ENCODE measurements around the gene CD72.
"Not testable (repeated sequence)": the region's sequence is repeated elsewhere in the genome, so short reads cannot be mapped to it uniquely, and the experiment has no call there.

The CD72 gene

GRCh38 chr9:35635730-35636129, 17.5 kb upstream of the CD72 start:
- H3K4me1 ChIP-seq (ENCODE audit: control insufficient read depth, insufficient read depth, low read length) = no peaks in the 10 kb centered on the region
- H3K9ac ChIP-seq (ENCODE audit: low read depth, low read length) = no peak overlapping the region
- H3K36me3 ChIP-seq (ENCODE audit: insufficient read depth, low read length) = no peaks in the 10 kb centered on the region
- H3K4me3 ChIP-seq (ENCODE audit: low read length) = no peak overlapping the region
- no peaks in the 10 kb centered on the region for H3K27me3 ChIP-seq (ENCODE audit: control insufficient read depth, insufficient read depth, low read length)
- no peaks in the 10 kb centered on the region for H3K9me3 ChIP-seq (replicated peaks; ENCODE audit: low read length)
- H3K4me2 ChIP-seq (ENCODE audit: low read length) = no peak overlapping the region

- Histone ChIP-seq H3K4me1 (ENCODE audit: control insufficient read depth, insufficient read depth, low read length) (no peaks in the 10 kb centered on the region), H3K36me3 (ENCODE audit: insufficient read depth, low read length) (no peaks in the 10 kb centered on the region), H3K4me3 (ENCODE audit: low read length) (no peak overlapping the region), H3K9me3 (replicated peaks; ENCODE audit: low read length) (no peaks in the 10 kb centered on the region), H3K9ac (ENCODE audit: low read depth, low read length) (no peak overlapping the region), H3K4me2 (ENCODE audit: low read length) (no peak overlapping the region), H3K27me3 (ENCODE audit: control insufficient read depth, insufficient read depth, low read length) (no peaks in the 10 kb centered on the region)
Measured at GRCh38 chr9:35629597-35629996, 11.4 kb upstream of the CD72 start.

GRCh38 chr9:35628389-35628991, 10.3 kb upstream of the CD72 start:
- no peak overlapping the region for H3K4me2 ChIP-seq (ENCODE audit: low read length)
- H3K9ac ChIP-seq (ENCODE audit: low read depth, low read length) = no peak overlapping the region
- H3K27me3 ChIP-seq (ENCODE audit: control insufficient read depth, insufficient read depth, low read length) = no peaks in the 10 kb centered on the region

GRCh38 chr9:35627575-35627974, 9.4 kb upstream of the CD72 start:
- Histone ChIP-seq H3K36me3 (ENCODE audit: insufficient read depth, low read length) (no peaks in the 10 kb centered on the region), H3K4me3 (ENCODE audit: low read length) (no peak overlapping the region), H3K9ac (ENCODE audit: low read depth, low read length) (no peak overlapping the region), H3K9me3 (replicated peaks; ENCODE audit: low read length) (no peaks in the 10 kb centered on the region), H3K4me2 (ENCODE audit: low read length) (no peak overlapping the region), H3K27me3 (ENCODE audit: control insufficient read depth, insufficient read depth, low read length) (no peaks in the 10 kb centered on the region), H3K4me1 (ENCODE audit: control insufficient read depth, insufficient read depth, low read length) (no peaks in the 10 kb centered on the region)

More at GRCh38 chr9:35628389-35628991, 10.3 kb upstream of the CD72 start:
- Histone ChIP-seq H3K4me3 (ENCODE audit: low read length) (no peak overlapping the region), H3K4me1 (ENCODE audit: control insufficient read depth, insufficient read depth, low read length) (no peaks in the 10 kb centered on the region), H3K9me3 (replicated peaks; ENCODE audit: low read length) (no peaks in the 10 kb centered on the region), H3K36me3 (ENCODE audit: insufficient read depth, low read length) (no peaks in the 10 kb centered on the region)

GRCh38 chr9:35619800-35620158, 1.6 kb upstream of the CD72 start:
- peaks cover 25% of the 10 kb centered on the region for H3K27me3 ChIP-seq (ENCODE audit: control insufficient read depth, insufficient read depth, low read length)
- H3K36me3 ChIP-seq (ENCODE audit: insufficient read depth, low read length) = no peaks in the 10 kb centered on the region
- no peak overlapping the region for H3K4me3 ChIP-seq (ENCODE audit: low read length)
- H3K9ac ChIP-seq (ENCODE audit: low read depth, low read length) = no peak overlapping the region
- H3K4me1 ChIP-seq (ENCODE audit: control insufficient read depth, insufficient read depth, low read length) = peaks cover 11% of the 10 kb centered on the region
- H3K9me3 ChIP-seq (replicated peaks; ENCODE audit: low read length) = no peaks in the 10 kb centered on the region
- H3K4me2 ChIP-seq (ENCODE audit: low read length) = no peak overlapping the region

- H3K9me3 ChIP-seq (replicated peaks; ENCODE audit: low read length) = no peaks in the 10 kb centered on the region
- H3K4me3 ChIP-seq (ENCODE audit: low read length) = no peak overlapping the region
- H3K4me2 ChIP-seq (ENCODE audit: low read length) = no peak overlapping the region
- no peak overlapping the region for H3K9ac ChIP-seq (ENCODE audit: low read depth, low read length)
- peaks cover 25% of the 10 kb centered on the region for H3K27me3 ChIP-seq (ENCODE audit: control insufficient read depth, insufficient read depth, low read length)
- no peaks in the 10 kb centered on the region for H3K36me3 ChIP-seq (ENCODE audit: insufficient read depth, low read length)
- peaks cover 11% of the 10 kb centered on the region for H3K4me1 ChIP-seq (ENCODE audit: control insufficient read depth, insufficient read depth, low read length)
Measured at GRCh38 chr9:35618854-35619799, 914 bp upstream of the CD72 start.

- Histone ChIP-seq H3K9ac (ENCODE audit: low read depth, low read length) (no peak overlapping the region), H3K4me1 (ENCODE audit: control insufficient read depth, insufficient read depth, low read length) (peaks cover 11% of the 10 kb centered on the region), H3K4me3 (ENCODE audit: low read length) (peak overlapping the region; percentile 62), H3K9me3 (replicated peaks; ENCODE audit: low read length) (no peaks in the 10 kb centered on the region), H3K27me3 (ENCODE audit: control insufficient read depth, insufficient read depth, low read length) (peaks cover 25% of the 10 kb centered on the region), H3K36me3 (ENCODE audit: insufficient read depth, low read length) (no peaks in the 10 kb centered on the region), H3K4me2 (ENCODE audit: low read length) (peak overlapping the region; percentile 85)
Measured at GRCh38 chr9:35617548-35617947, 665 bp downstream of the CD72 start.

- peak overlapping the region; percentile 22 for H3K9ac ChIP-seq (ENCODE audit: low read depth, low read length)
- H3K27me3 ChIP-seq (ENCODE audit: control insufficient read depth, insufficient read depth, low read length) = peaks cover 25% of the 10 kb centered on the region
- H3K36me3 ChIP-seq (ENCODE audit: insufficient read depth, low read length) = no peaks in the 10 kb centered on the region
- H3K9me3 ChIP-seq (replicated peaks; ENCODE audit: low read length) = no peaks in the 10 kb centered on the region
- peaks cover 11% of the 10 kb centered on the region for H3K4me1 ChIP-seq (ENCODE audit: control insufficient read depth, insufficient read depth, low read length)
- peak overlapping the region; percentile 85 for H3K4me2 ChIP-seq (ENCODE audit: low read length)
- H3K4me3 ChIP-seq (ENCODE audit: low read length) = peak overlapping the region; percentile 62
Measured at GRCh38 chr9:35616681-35617459, 1.3 kb downstream of the CD72 start.

- no peak overlapping the region for H3K9ac ChIP-seq (ENCODE audit: low read depth, low read length)
- no peak overlapping the region for H3K4me2 ChIP-seq (ENCODE audit: low read length)
- H3K9me3 ChIP-seq (replicated peaks; ENCODE audit: low read length) = no peaks in the 10 kb centered on the region
- no peak overlapping the region for H3K4me3 ChIP-seq (ENCODE audit: low read length)
- H3K27me3 ChIP-seq (ENCODE audit: control insufficient read depth, insufficient read depth, low read length) = peaks cover 19% of the 10 kb centered on the region
- H3K36me3 ChIP-seq (ENCODE audit: insufficient read depth, low read length) = no peaks in the 10 kb centered on the region
- peaks cover 11% of the 10 kb centered on the region for H3K4me1 ChIP-seq (ENCODE audit: control insufficient read depth, insufficient read depth, low read length)
Measured at GRCh38 chr9:35615981-35616680, 2.1 kb downstream of the CD72 start.

- H3K4me3 ChIP-seq (ENCODE audit: low read length) = no peak overlapping the region
- peaks cover 24% of the 10 kb centered on the region for H3K4me1 ChIP-seq (ENCODE audit: control insufficient read depth, insufficient read depth, low read length)
- no peak overlapping the region for H3K4me2 ChIP-seq (ENCODE audit: low read length)
- no peak overlapping the region for H3K9ac ChIP-seq (ENCODE audit: low read depth, low read length)
- H3K9me3 ChIP-seq (replicated peaks; ENCODE audit: low read length) = no peaks in the 10 kb centered on the region
- peaks cover 22% of the 10 kb centered on the region for H3K36me3 ChIP-seq (ENCODE audit: insufficient read depth, low read length)
- peaks cover 18% of the 10 kb centered on the region for H3K27me3 ChIP-seq (ENCODE audit: control insufficient read depth, insufficient read depth, low read length)
Measured at GRCh38 chr9:35612843-35613242, 5.4 kb downstream of the CD72 start.

- H3K4me2 ChIP-seq (ENCODE audit: low read length); H3K9ac ChIP-seq (ENCODE audit: low read depth, low read length); H3K9me3 ChIP-seq (replicated peaks; ENCODE audit: low read length); H3K4me3 ChIP-seq (ENCODE audit: low read length): not testable (repeated sequence)
- Histone ChIP-seq H3K27me3 (ENCODE audit: control insufficient read depth, insufficient read depth, low read length) (peaks cover 11% of the 10 kb centered on the region), H3K36me3 (ENCODE audit: insufficient read depth, low read length) (peaks cover 27% of the 10 kb centered on the region), H3K4me1 (ENCODE audit: control insufficient read depth, insufficient read depth, low read length) (peaks cover 20% of the 10 kb centered on the region)
Measured at GRCh38 chr9:35612066-35612465, 6.1 kb downstream of the CD72 start.

Measured in skeletal muscle satellite cell (primary cell).